Choroid plexus epithelial cell (primary cell): ENCODE results near the gene ASB3.
A peak's percentile ranks its signal among the peaks of the same experiment; 100 is the strongest.
"Not testable (repeated sequence)": the region's sequence is repeated elsewhere in the genome, so short reads cannot be mapped to it uniquely, and the experiment has no call there.

ENCODE experiments used
- DNase-seq: peaks from one replicate; pipeline ENCODE4 v3.0.0-alpha.2; 2010; ENCODE audit warnings: low read depth
- H3K4me3 ChIP-seq: 2 replicates; pipeline ENCODE4 v1.5.1; 2011; ENCODE audit warnings: low read depth, mild to moderate bottlenecking, control low read depth, low read length, moderate library complexity
- CTCF ChIP-seq: conservative IDR thresholded peaks from 2 replicates; pipeline ENCODE4 v1.5.1; 2011; ENCODE audit warnings: low read depth, mild to moderate bottlenecking, control low read depth, inconsistent platforms, low read length, moderate library complexity

ASB3 gene

GRCh38 chr2:53694096-53694771, 92.5 kb downstream of the ASB3 start:
- no peak for DNase-seq
- TF ChIP-seq CTCF: no peak
- no peak overlapping the region for H3K4me3 ChIP-seq

GRCh38 chr2:53690876-53691275, 95.9 kb downstream of the ASB3 start:
- H3K4me3 ChIP-seq: no peak overlapping the region
- no peak for DNase-seq
- no peak for TF ChIP-seq CTCF

GRCh38 chr2:53672881-53673522, 113.8 kb downstream of the ASB3 start:
- no peak for TF ChIP-seq CTCF
- peak; percentile 50 for DNase-seq
- no peak overlapping the region for H3K4me3 ChIP-seq

- peak; percentile 12 for DNase-seq
- H3K4me3 ChIP-seq: no peak overlapping the region
- TF ChIP-seq CTCF: no peak
Measured at GRCh38 chr2:53670331-53670730, 116.4 kb downstream of the ASB3 start.

- H3K4me3 ChIP-seq: no peak overlapping the region
- DNase-seq: peak; percentile 69
- TF ChIP-seq CTCF: no peak
Measured at GRCh38 chr2:53668624-53669026, 118.1 kb downstream of the ASB3 start.

GRCh38 chr2:53667130-53667529, 119.6 kb downstream of the ASB3 start:
- H3K4me3 ChIP-seq, DNase-seq: not testable (repeated sequence)

- H3K4me3 ChIP-seq: no peak overlapping the region
- DNase-seq: no peak
- no peak for TF ChIP-seq CTCF
Measured at GRCh38 chr2:53660886-53661285, 125.9 kb downstream of the ASB3 start.

- DNase-seq: peak; percentile 2
- H3K4me3 ChIP-seq: not testable (repeated sequence)
Measured at GRCh38 chr2:53658474-53658873, 128.3 kb downstream of the ASB3 start.
